Neural progenitor cell (in vitro differentiated cells): ENCODE measurements around the gene PCSK5. TPM values are rescaled to one million over a fixed set of nuclear protein-coding genes. Genes with fewer than 3 reads are reported as not detected.

Experiments used
- DNase-seq: peaks from one replicate; pipeline ENCODE4 v3.0.0-alpha.2; 2016; ENCODE audit warnings: low spot score
- H2AFZ ChIP-seq: fragments of 200-600 bp; sonication (generic); replicated peaks from 2 replicates; pipeline ENCODE4 v1.6.1; 2016; ENCODE audit warnings: antibody characterized with exemption
- H3F3A ChIP-seq: fragments of 200-600 bp; sonication (generic); 2 replicates; pipeline ENCODE4 v1.6.1; 2016; ENCODE audit warnings: antibody characterized with exemption, low read depth
- H3K27ac ChIP-seq: fragments of 200-600 bp; sonication (generic); 2 replicates; pipeline ENCODE4 v1.5.1; 2016; ENCODE audit warnings: mild to moderate bottlenecking
- H3K27me3 ChIP-seq: fragments of 200-600 bp; sonication (generic); 2 replicates; pipeline ENCODE4 v1.6.1; 2016; ENCODE audit warnings: mild to moderate bottlenecking, moderate library complexity
- H3K36me3 ChIP-seq: fragments of 200-600 bp; sonication (generic); 2 replicates; pipeline ENCODE4 v1.5.1; 2016
- H3K4me1 ChIP-seq: fragments of 200-600 bp; sonication (generic); 2 replicates; pipeline ENCODE4 v1.6.1; 2016; ENCODE audit warnings: mixed run types
- H3K4me2 ChIP-seq: fragments of 200-600 bp; sonication (generic); 2 replicates; pipeline ENCODE4 v1.6.1; 2016
- H3K4me3 ChIP-seq: fragments of 200-600 bp; sonication (generic); 2 replicates; pipeline ENCODE4 v1.5.1; 2016
- H3K79me2 ChIP-seq: fragments of 200-600 bp; sonication (generic); 2 replicates; pipeline ENCODE4 v1.6.1; 2016; ENCODE audit warnings: low read depth
- H3K9ac ChIP-seq: fragments of 200-600 bp; sonication (generic); 2 replicates; pipeline ENCODE4 v1.6.1; 2016
- H3K9me3 ChIP-seq: fragments of 200-600 bp; sonication (generic); 2 replicates; pipeline ENCODE4 v1.5.1; 2016; ENCODE audit warnings: low read depth
- H4K20me1 ChIP-seq: fragments of 200-600 bp; sonication (generic); 2 replicates; pipeline ENCODE4 v1.6.1; 2016; ENCODE audit warnings: low read depth
- H3K27ac Mint-ChIP-seq: 3 replicates; pipeline ENCODE4 v1.8.0; 2021; ENCODE audit warnings: mixed read lengths
- H3K27me3 Mint-ChIP-seq: 2 replicates; pipeline ENCODE4 v1.8.0; 2022; ENCODE audit warnings: low read depth, mild to moderate bottlenecking, inconsistent platforms, moderate library complexity, mixed read lengths; ENCODE audit not compliant: insufficient read depth
- H3K36me3 Mint-ChIP-seq: 3 replicates; pipeline ENCODE4 v1.8.0; 2021; ENCODE audit warnings: mixed read lengths
- H3K4me1 Mint-ChIP-seq: 3 replicates; pipeline ENCODE4 v1.8.0; 2021; ENCODE audit warnings: mixed read lengths
- H3K4me3 Mint-ChIP-seq: 3 replicates; pipeline ENCODE4 v1.8.0; 2021; ENCODE audit warnings: mild to moderate bottlenecking, moderate library complexity, mixed read lengths
- H3K9me3 Mint-ChIP-seq: 3 replicates; pipeline ENCODE4 v1.8.0; 2020; ENCODE audit warnings: mixed read lengths
- CTCF ChIP-seq: fragments of 200-600 bp; sonication (generic); IDR thresholded peaks from 2 replicates; pipeline ENCODE4 v1.5.1; 2017; ENCODE audit warnings: antibody characterized with exemption, mild to moderate bottlenecking
- EZH2 ChIP-seq: fragments of 200-600 bp; sonication (generic); IDR thresholded peaks from 2 replicates; pipeline ENCODE4 v1.6.1; 2017; ENCODE audit warnings: antibody characterized with exemption, mild to moderate bottlenecking, moderate library complexity
- EZH2phosphoT487 ChIP-seq: fragments of 200-600 bp; sonication (generic); IDR thresholded peaks from 2 replicates; pipeline ENCODE4 v1.6.1; 2017; ENCODE audit warnings: antibody characterized with exemption
- total RNA-seq: library from RNA; depleted of rRNA; stranded (reverse); fragments of >200 nt; gene quantifications from 2 replicates; pipeline ENCODE4 v1.2.3, GENCODE V29; 2015; ENCODE audit warnings: low replicate concordance

The PCSK5 gene
- total RNA-seq, 1 donor from 2014 or later: 23.4 TPM

- Histone ChIP-seq H4K20me1 (no peaks in the 10 kb centered on the region), H3K4me3 (no peak overlapping the region), H3K9ac (no peak overlapping the region), H3K4me2 (no peak overlapping the region), H3K4me1 (peaks cover 3% of the 10 kb centered on the region), H2AFZ (no peak overlapping the region), H3K9me3 (no peaks in the 10 kb centered on the region), H3K36me3 (no peaks in the 10 kb centered on the region), H3K27me3 (no peaks in the 10 kb centered on the region), H3K27ac (no peak overlapping the region), H3F3A (peaks cover under 1% of the 10 kb centered on the region), H3K79me2 (no peaks in the 10 kb centered on the region)
- Mint-ChIP-seq H3K36me3 (no peaks in the 10 kb centered on the region), H3K27me3 (no peaks in the 10 kb centered on the region), H3K27ac (no peak overlapping the region), H3K4me1 (no peaks in the 10 kb centered on the region), H3K4me3 (no peak overlapping the region), H3K9me3 (no peaks in the 10 kb centered on the region)
- TF ChIP-seq EZH2phosphoT487 (no peak), CTCF (no peak), EZH2 (no peak)
- DNase-seq: no peak
Observed at GRCh38 chr9:76232861-76233489, 342.5 kb downstream of the PCSK5 start.

- H3K27ac Mint-ChIP-seq: no peak overlapping the region
Observed at GRCh38 chr9:76240578-76240977, 350.1 kb downstream of the PCSK5 start.

GRCh38 chr9:76245518-76245917 is 355.0 kb downstream of the PCSK5 start:
- Histone ChIP-seq H3K79me2 (no peaks in the 10 kb centered on the region), H2AFZ (peak overlapping the region; percentile 22), H3F3A (no peaks in the 10 kb centered on the region), H3K9me3 (no peaks in the 10 kb centered on the region), H4K20me1 (no peaks in the 10 kb centered on the region), H3K27me3 (no peaks in the 10 kb centered on the region), H3K4me1 (peaks cover 12% of the 10 kb centered on the region), H3K9ac (no peak overlapping the region), H3K36me3 (no peaks in the 10 kb centered on the region), H3K4me3 (no peak overlapping the region), H3K4me2 (peak overlapping the region; percentile 8), H3K27ac (no peak overlapping the region)
- TF ChIP-seq EZH2: no peak
- TF ChIP-seq CTCF: no peak
- TF ChIP-seq EZH2phosphoT487: no peak
- Mint-ChIP-seq H3K4me1 (no peaks in the 10 kb centered on the region), H3K9me3 (peaks cover 4% of the 10 kb centered on the region), H3K27me3 (peaks cover 2% of the 10 kb centered on the region), H3K4me3 (no peak overlapping the region), H3K36me3 (no peaks in the 10 kb centered on the region), H3K27ac (no peak overlapping the region)
- DNase-seq: no peak

More at GRCh38 chr9:76240578-76240977, 350.1 kb downstream of the PCSK5 start:
- H3K27ac ChIP-seq: no peak overlapping the region
- H3K27me3 ChIP-seq: no peaks in the 10 kb centered on the region
- H3K4me1 ChIP-seq: peaks cover 14% of the 10 kb centered on the region
- H3F3A ChIP-seq: peaks cover 6% of the 10 kb centered on the region
- no peak overlapping the region for H2AFZ ChIP-seq
- no peak overlapping the region for H3K4me2 ChIP-seq
- no peaks in the 10 kb centered on the region for H3K79me2 ChIP-seq
- Mint-ChIP-seq H3K9me3 (no peaks in the 10 kb centered on the region), H3K36me3 (no peaks in the 10 kb centered on the region), H3K4me1 (no peaks in the 10 kb centered on the region), H3K27me3 (no peaks in the 10 kb centered on the region), H3K4me3 (no peak overlapping the region)
- H3K4me3 ChIP-seq: no peak overlapping the region
- no peak for TF ChIP-seq CTCF
- TF ChIP-seq EZH2: no peak
- no peak for TF ChIP-seq EZH2phosphoT487
- H3K9me3 ChIP-seq: no peaks in the 10 kb centered on the region
- no peak overlapping the region for H3K9ac ChIP-seq
- no peak for DNase-seq
- H4K20me1 ChIP-seq: no peaks in the 10 kb centered on the region
- H3K36me3 ChIP-seq: no peaks in the 10 kb centered on the region
